Measurements from ENCODE around the gene ADGRB3.

ADGRB3 gene

DNA sequence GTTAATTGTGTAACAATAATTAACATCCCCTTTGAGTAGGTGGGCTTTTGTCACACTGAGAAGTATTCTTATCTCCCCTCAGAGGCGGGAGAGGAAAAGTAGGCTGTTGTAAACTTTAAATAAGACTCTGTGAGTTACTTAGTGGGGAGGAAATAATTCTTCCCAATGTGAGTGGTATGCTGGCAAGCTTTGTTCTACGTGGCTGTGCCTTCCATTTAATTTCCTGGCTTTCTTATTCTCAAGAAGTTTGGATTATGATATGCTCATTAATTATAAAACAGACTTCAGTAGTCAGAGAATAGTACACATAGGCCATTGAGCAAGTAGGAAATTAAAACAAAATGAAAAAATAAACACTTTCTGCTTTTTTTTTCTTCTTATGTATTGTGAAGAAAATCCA, 19.1 kb downstream of the ADGRB3 start:
- H3K79me2 ChIP-seq (ENCODE audit: insufficient read depth, low read length): no peaks in the 10 kb centered on the region
- no peaks in the 10 kb centered on the region for H3K4me1 ChIP-seq (ENCODE audit: insufficient read depth, low read length, severe bottlenecking)
- no peaks in the 10 kb centered on the region for H3F3A ChIP-seq (ENCODE audit: insufficient read depth, low read length)
- no peaks in the 10 kb centered on the region for H3K9me3 ChIP-seq (ENCODE audit: low read length)
- H3K36me3 ChIP-seq (ENCODE audit: insufficient read depth, low read length): no peaks in the 10 kb centered on the region
- no peak for TF ChIP-seq EZH2 (IDR thresholded peaks at IDR 0.05; ENCODE audit: borderline replicate concordance, low read length)
- TF ChIP-seq, protein P1, sequence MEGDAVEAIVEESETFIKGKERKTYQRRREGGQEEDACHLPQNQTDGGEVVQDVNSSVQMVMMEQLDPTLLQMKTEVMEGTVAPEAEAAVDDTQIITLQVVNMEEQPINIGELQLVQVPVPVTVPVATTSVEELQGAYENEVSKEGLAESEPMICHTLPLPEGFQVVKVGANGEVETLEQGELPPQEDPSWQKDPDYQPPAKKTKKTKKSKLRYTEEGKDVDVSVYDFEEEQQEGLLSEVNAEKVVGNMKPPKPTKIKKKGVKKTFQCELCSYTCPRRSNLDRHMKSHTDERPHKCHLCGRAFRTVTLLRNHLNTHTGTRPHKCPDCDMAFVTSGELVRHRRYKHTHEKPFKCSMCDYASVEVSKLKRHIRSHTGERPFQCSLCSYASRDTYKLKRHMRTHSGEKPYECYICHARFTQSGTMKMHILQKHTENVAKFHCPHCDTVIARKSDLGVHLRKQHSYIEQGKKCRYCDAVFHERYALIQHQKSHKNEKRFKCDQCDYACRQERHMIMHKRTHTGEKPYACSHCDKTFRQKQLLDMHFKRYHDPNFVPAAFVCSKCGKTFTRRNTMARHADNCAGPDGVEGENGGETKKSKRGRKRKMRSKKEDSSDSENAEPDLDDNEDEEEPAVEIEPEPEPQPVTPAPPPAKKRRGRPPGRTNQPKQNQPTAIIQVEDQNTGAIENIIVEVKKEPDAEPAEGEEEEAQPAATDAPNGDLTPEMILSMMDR (IDR thresholded peaks at IDR 0.05; ENCODE audit: low read length): no peak
- no peak overlapping the region for H3K9ac ChIP-seq (ENCODE audit: low read length)
- no peak overlapping the region for H3K4me2 ChIP-seq (ENCODE audit: low read length)
- no peaks in the 10 kb centered on the region for H4K20me1 ChIP-seq (ENCODE audit: insufficient read depth, low read length)
- no peak overlapping the region for H2AFZ ChIP-seq (ENCODE audit: low read length)
- no peak overlapping the region for H3K4me3 ChIP-seq (ENCODE audit: low read depth, low read length, poor library complexity, severe bottlenecking)
- no peaks in the 10 kb centered on the region for H3K9me2 ChIP-seq (ENCODE audit: low read depth, low read length)
- no peak overlapping the region for H3K27ac ChIP-seq (ENCODE audit: low read depth, low read length, poor library complexity, severe bottlenecking)
- no peaks in the 10 kb centered on the region for H3K27me3 ChIP-seq (ENCODE audit: insufficient read depth, low read length)

DNA sequence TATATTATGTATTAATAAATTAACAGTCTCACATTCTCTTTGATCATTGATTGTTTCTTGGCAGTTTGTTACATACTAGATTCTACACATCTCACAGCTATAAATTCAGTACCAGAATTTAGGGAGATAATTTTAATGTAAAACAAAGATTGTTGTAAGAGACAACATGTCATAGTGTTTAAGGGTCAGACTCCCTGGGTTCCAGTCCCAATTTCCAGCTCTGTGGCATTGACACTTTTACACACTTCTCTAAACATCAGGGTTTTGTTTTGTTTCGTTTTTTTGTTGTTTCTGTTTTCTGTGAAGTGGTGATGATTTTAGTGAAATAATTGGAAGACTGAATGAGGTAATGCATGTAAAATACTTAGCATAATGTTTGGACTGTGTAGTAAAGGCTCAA, 19.9 kb downstream of the ADGRB3 start:
- Histone ChIP-seq H3K4me3 (ENCODE audit: low read depth, low read length, poor library complexity, severe bottlenecking) (no peak overlapping the region), H3F3A (ENCODE audit: insufficient read depth, low read length) (no peaks in the 10 kb centered on the region), H4K20me1 (ENCODE audit: insufficient read depth, low read length) (no peaks in the 10 kb centered on the region), H3K4me2 (ENCODE audit: low read length) (no peak overlapping the region), H2AFZ (ENCODE audit: low read length) (no peak overlapping the region), H3K4me1 (ENCODE audit: insufficient read depth, low read length, severe bottlenecking) (no peaks in the 10 kb centered on the region), H3K27me3 (ENCODE audit: insufficient read depth, low read length) (no peaks in the 10 kb centered on the region), H3K9ac (ENCODE audit: low read length) (no peak overlapping the region), H3K36me3 (ENCODE audit: insufficient read depth, low read length) (no peaks in the 10 kb centered on the region), H3K79me2 (ENCODE audit: insufficient read depth, low read length) (no peaks in the 10 kb centered on the region), H3K9me2 (ENCODE audit: low read depth, low read length) (no peaks in the 10 kb centered on the region), H3K9me3 (ENCODE audit: low read length) (no peaks in the 10 kb centered on the region), H3K27ac (ENCODE audit: low read depth, low read length, poor library complexity, severe bottlenecking) (no peak overlapping the region)
- no peak for TF ChIP-seq EZH2 (IDR thresholded peaks at IDR 0.05; ENCODE audit: borderline replicate concordance, low read length)
- TF ChIP-seq, protein P1 (IDR thresholded peaks at IDR 0.05; ENCODE audit: low read length): no peak

DNA sequence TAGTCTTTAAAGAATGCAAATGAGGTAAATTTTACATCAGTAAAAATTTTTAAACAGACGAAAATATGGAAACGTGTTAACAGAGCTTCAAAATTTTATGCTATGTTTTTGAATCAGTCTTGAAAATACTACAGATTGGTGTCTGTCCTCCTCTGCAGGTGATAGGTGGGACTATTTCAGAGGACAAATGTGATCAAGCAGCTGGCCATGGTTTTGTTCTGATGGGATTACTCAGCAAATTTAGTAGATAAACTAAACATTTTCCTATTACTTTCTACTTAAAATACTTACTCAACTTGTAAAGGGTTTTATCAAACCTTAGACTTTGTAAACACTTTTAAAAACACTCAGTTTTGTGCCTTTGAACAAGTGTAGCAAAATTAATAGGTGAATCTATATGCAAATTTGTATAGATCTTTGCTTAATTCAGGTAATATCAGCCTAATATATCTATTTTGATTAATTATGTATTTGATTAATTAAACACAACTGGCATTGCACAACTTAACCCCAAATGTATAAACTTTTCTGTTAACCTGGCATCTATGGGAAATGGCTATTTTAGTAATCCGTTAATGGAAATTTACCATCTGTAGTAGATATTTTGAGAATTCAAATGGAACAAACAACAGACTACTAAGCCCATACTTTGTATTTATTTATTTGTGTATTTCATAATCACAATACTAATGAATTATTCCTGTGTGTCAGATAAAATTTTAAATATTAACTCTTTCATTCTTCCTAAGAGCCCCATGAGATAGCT, 22.5 kb downstream of the ADGRB3 start:
- no peaks in the 10 kb centered on the region for H3K4me1 ChIP-seq (ENCODE audit: insufficient read depth, low read length, severe bottlenecking)
- no peaks in the 10 kb centered on the region for H3K79me2 ChIP-seq (ENCODE audit: insufficient read depth, low read length)
- no peak overlapping the region for H3K4me3 ChIP-seq (ENCODE audit: low read depth, low read length, poor library complexity, severe bottlenecking)
- H4K20me1 ChIP-seq (ENCODE audit: insufficient read depth, low read length): no peaks in the 10 kb centered on the region
- no peaks in the 10 kb centered on the region for H3K27me3 ChIP-seq (ENCODE audit: insufficient read depth, low read length)
- no peak overlapping the region for H3K4me2 ChIP-seq (ENCODE audit: low read length)
- no peaks in the 10 kb centered on the region for H3F3A ChIP-seq (ENCODE audit: insufficient read depth, low read length)
- TF ChIP-seq EZH2 (IDR thresholded peaks at IDR 0.05; ENCODE audit: borderline replicate concordance, low read length): no peak
- TF ChIP-seq, protein P1 (IDR thresholded peaks at IDR 0.05; ENCODE audit: low read length): no peak
- H3K9me2 ChIP-seq (ENCODE audit: low read depth, low read length): no peaks in the 10 kb centered on the region
- no peak overlapping the region for H3K9ac ChIP-seq (ENCODE audit: low read length)
- no peak overlapping the region for H3K27ac ChIP-seq (ENCODE audit: low read depth, low read length, poor library complexity, severe bottlenecking)
- H3K36me3 ChIP-seq (ENCODE audit: insufficient read depth, low read length): no peaks in the 10 kb centered on the region
- H3K9me3 ChIP-seq (ENCODE audit: low read length): no peaks in the 10 kb centered on the region
- no peak overlapping the region for H2AFZ ChIP-seq (ENCODE audit: low read length)
